Ishikawa (cell line): ENCODE results near the gene NCOA5.

Experiments used
- CEBPB ChIP-seq: IDR thresholded peaks from 2 replicates; pipeline ENCODE4 v1.6.1; 2012
- CREB1 ChIP-seq: IDR thresholded peaks from 2 replicates; pipeline ENCODE4 v1.6.1; 2012; ENCODE audit warnings: low read depth
- EGR1 ChIP-seq: IDR thresholded peaks from 2 replicates; pipeline ENCODE4 v1.6.1; 2012
- EP300 ChIP-seq: IDR thresholded peaks from 2 replicates; pipeline ENCODE4 v1.6.1; 2012; ENCODE audit warnings: borderline replicate concordance
- FOXM1 ChIP-seq: IDR thresholded peaks from 2 replicates; pipeline ENCODE4 v1.6.1; 2012; ENCODE audit warnings: low read depth, borderline replicate concordance
- MAX ChIP-seq: IDR thresholded peaks from 2 replicates; pipeline ENCODE4 v1.6.1; 2012
- NFIC ChIP-seq: IDR thresholded peaks from 2 replicates; pipeline ENCODE4 v1.6.1; 2012
- RAD21 ChIP-seq: IDR thresholded peaks from 2 replicates; pipeline ENCODE4 v1.6.1; 2012; ENCODE audit warnings: low read depth
- TAF1 ChIP-seq: IDR thresholded peaks from 2 replicates; pipeline ENCODE4 v1.6.1; 2012; ENCODE audit warnings: low read depth, mild to moderate bottlenecking
- TCF12 ChIP-seq: IDR thresholded peaks from 2 replicates; pipeline ENCODE4 v1.6.1; 2012; ENCODE audit warnings: low read depth
- TEAD4 ChIP-seq: IDR thresholded peaks from 2 replicates; pipeline ENCODE4 v1.6.1; 2012
- YY1 ChIP-seq: IDR thresholded peaks from 2 replicates; pipeline ENCODE4 v1.6.1; 2012; ENCODE audit warnings: low read depth
- ZBTB7A ChIP-seq: IDR thresholded peaks from 2 replicates; pipeline ENCODE4 v1.6.1; 2012; ENCODE audit warnings: low read depth
- TF ChIP-seq, protein P1 (sequence below): IDR thresholded peaks from 2 replicates; pipeline ENCODE4 v1.6.1; 2012; ENCODE audit warnings: low read depth, mild to moderate bottlenecking
- TF ChIP-seq, protein P2 (sequence below): IDR thresholded peaks from 2 replicates; pipeline ENCODE4 v1.6.1; 2012

Gene NCOA5

GRCh38 chr20:46028772-46029371, 60.9 kb downstream of the NCOA5 start, which contains the start of gene SLC12A5:
Gene SLC12A5 (plus strand): TSS chr20:46029215. CDS start chr20:46029345, 130 bp downstream.
- TF ChIP-seq CREB1: no peak

- TF ChIP-seq, protein P1, sequence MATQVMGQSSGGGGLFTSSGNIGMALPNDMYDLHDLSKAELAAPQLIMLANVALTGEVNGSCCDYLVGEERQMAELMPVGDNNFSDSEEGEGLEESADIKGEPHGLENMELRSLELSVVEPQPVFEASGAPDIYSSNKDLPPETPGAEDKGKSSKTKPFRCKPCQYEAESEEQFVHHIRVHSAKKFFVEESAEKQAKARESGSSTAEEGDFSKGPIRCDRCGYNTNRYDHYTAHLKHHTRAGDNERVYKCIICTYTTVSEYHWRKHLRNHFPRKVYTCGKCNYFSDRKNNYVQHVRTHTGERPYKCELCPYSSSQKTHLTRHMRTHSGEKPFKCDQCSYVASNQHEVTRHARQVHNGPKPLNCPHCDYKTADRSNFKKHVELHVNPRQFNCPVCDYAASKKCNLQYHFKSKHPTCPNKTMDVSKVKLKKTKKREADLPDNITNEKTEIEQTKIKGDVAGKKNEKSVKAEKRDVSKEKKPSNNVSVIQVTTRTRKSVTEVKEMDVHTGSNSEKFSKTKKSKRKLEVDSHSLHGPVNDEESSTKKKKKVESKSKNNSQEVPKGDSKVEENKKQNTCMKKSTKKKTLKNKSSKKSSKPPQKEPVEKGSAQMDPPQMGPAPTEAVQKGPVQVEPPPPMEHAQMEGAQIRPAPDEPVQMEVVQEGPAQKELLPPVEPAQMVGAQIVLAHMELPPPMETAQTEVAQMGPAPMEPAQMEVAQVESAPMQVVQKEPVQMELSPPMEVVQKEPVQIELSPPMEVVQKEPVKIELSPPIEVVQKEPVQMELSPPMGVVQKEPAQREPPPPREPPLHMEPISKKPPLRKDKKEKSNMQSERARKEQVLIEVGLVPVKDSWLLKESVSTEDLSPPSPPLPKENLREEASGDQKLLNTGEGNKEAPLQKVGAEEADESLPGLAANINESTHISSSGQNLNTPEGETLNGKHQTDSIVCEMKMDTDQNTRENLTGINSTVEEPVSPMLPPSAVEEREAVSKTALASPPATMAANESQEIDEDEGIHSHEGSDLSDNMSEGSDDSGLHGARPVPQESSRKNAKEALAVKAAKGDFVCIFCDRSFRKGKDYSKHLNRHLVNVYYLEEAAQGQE: 0 out of 2 replicates have a peak, but pooled peaks have one; percentile 5
- no peak for TF ChIP-seq RAD21
Measured at GRCh38 chr20:46028110-46028509, 61.7 kb downstream of the NCOA5 start.

DNA sequence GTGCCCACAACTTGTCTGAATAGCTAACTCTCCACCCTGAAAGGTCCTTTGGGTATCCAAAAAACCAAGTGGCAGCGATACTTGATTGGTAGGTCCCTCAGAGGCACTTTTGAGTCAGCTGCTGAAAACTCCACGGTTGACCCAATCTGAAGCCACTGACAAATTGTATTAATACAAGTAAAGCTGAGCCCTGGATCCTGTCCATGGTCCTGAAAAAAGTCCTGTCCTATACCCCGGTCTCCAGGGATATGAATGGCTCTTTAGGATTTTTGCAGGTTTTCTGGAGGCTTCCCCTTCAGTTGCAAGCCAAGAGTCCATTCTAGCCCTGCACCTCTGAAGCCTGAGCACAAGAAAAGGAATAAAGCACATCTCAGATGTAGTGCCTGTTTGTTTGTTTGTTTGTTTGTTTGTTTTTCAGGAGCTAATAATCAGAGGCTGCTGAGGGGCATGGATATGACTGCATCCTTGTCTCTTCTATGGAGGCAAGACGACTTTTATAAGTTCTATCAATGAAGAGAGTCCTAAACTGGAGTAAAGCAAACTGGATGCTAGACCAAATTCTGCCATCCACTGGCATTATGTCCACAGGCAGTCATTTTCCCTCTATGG, 62.4 kb downstream of the NCOA5 start:
- TF ChIP-seq ZBTB7A (no peak), RAD21 (no peak)
- TF ChIP-seq, protein P1: peak; percentile 92

- TF ChIP-seq YY1 (no peak), EP300 (no peak), TEAD4 (no peak), CREB1 (no peak), FOXM1 (no peak), CEBPB (no peak), RAD21 (no peak), TAF1 (no peak), MAX (no peak), ZBTB7A (no peak), EGR1 (no peak), NFIC (no peak), TCF12 (no peak)
- TF ChIP-seq, protein P2, sequence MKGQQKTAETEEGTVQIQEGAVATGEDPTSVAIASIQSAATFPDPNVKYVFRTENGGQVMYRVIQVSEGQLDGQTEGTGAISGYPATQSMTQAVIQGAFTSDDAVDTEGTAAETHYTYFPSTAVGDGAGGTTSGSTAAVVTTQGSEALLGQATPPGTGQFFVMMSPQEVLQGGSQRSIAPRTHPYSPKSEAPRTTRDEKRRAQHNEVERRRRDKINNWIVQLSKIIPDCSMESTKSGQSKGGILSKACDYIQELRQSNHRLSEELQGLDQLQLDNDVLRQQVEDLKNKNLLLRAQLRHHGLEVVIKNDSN: no peak
- TF ChIP-seq, protein P1: no peak
Measured at GRCh38 chr20:46025376-46025783, 64.4 kb downstream of the NCOA5 start.

DNA sequence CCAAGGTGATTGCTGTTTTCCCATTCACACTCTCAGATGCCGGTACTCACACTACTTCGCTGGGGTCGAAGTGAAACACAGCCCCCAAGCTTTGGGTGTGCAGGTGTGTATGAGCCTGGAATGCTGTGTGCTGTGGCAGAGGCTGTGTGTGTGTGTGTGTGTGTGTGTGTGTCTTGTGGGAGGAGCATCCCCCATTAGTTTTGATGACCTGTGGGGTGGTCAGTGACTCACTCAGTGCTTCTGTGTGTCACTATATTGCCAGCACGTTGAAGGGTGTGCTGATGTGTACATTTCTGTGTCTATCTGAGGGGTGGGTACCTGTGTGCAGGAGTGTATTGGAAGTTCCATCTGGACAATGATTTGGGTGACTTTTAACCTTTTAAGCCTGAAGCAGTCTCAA, 65.8 kb downstream of the NCOA5 start:
- no peak for TF ChIP-seq CEBPB
- TF ChIP-seq TEAD4: no peak
- no peak for TF ChIP-seq NFIC
- TF ChIP-seq YY1: no peak
- no peak for TF ChIP-seq ZBTB7A
- no peak for TF ChIP-seq CREB1
- no peak for TF ChIP-seq TAF1
- TF ChIP-seq FOXM1: no peak
- TF ChIP-seq EP300: no peak
- no peak for TF ChIP-seq RAD21
- no peak for TF ChIP-seq TCF12
- TF ChIP-seq MAX: no peak
- TF ChIP-seq, protein P1: no peak
- no peak for TF ChIP-seq EGR1
- TF ChIP-seq, protein P2: no peak
